Retinal pigment epithelial cell (primary cell): ENCODE results near the gene SYNE3.

ENCODE experiments used
- DNase-seq: peaks from one replicate; pipeline ENCODE4 v3.0.0-alpha.2; 2010; ENCODE audit warnings: low read depth
- H3K4me3 ChIP-seq: 2 replicates; pipeline ENCODE4 v1.5.1; 2011; ENCODE audit warnings: mild to moderate bottlenecking, low read length, control low read depth, moderate library complexity
- CTCF ChIP-seq: conservative IDR thresholded peaks from 2 replicates; pipeline ENCODE4 v1.5.1; 2011; ENCODE audit warnings: low read depth, low read length, control low read depth, inconsistent platforms

SYNE3 gene

DNA sequence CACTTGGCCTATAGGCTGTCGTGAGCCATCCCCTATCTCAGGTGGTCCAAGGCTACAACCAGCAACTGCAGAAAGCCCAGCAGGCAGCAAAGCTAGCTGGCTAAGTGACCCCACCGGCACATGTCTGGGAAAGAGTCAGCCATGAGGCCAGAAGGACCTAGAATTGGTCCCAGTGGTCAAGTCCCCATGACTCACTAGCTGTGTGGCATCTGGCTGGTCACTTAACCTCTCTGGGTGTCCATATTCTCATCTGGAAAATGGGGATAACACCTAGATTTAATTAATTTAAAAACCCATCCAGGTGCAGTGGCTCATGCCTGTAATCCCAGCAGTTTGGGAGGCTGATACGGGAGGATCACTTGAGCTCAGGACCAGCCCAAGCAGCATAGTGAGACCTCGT lies 37.6 kb downstream of the SYNE3 start:
- no peak for TF ChIP-seq CTCF
- no peak for DNase-seq
- H3K4me3 ChIP-seq, result no peak overlapping the region

GRCh38 chr14:95478309-95478708 lies 38.1 kb downstream of the SYNE3 start:
- DNase-seq, result no peak
- no peak overlapping the region for H3K4me3 ChIP-seq
- TF ChIP-seq CTCF, result no peak

GRCh38 chr14:95477411-95478269 lies 38.8 kb downstream of the SYNE3 start:
- no peak for DNase-seq
- no peak overlapping the region for H3K4me3 ChIP-seq
- TF ChIP-seq CTCF, result no peak

- no peak for TF ChIP-seq CTCF
- DNase-seq, result no peak
- no peak overlapping the region for H3K4me3 ChIP-seq
These were observed 39.7 kb downstream of the SYNE3 start for GRCh38 chr14:95476747-95477146.

DNA sequence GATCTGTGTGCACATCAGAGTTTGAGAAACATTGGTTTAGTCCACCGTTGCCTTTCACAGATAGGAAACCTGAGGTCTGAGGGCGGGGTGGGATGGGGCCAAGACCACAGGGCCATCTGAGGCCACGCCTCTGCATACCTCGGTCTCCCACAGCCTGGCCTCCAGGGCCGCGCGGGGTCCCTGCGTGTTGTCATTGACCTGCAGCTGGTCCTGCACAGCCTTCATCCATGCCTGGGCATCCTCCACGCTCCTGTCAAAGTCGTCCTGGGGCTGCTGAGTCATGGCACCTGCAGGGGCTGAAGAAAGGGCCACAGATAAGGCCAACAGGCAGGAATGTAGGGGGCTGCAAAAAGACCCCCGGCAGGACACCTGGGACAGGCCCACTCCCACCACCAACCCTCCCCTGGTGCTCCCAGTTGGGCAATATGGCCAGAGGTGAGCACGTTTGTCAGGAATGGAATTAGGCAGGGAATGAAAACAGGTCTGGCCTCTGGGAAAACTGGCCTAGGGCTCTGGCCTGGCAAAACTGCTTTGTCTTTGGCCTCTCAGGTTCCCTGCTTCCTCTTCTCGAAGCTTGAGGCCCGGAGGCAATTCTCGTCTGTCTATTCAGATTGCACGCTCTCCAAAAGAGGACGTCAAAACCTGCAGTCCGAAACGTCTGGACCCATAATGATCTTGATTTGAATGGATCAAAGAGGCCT lies 40.8 kb downstream of the SYNE3 start:
- no peak for DNase-seq
- H3K4me3 ChIP-seq, result no peak overlapping the region
- no peak for TF ChIP-seq CTCF

GRCh38 chr14:95474941-95475340 lies 41.5 kb downstream of the SYNE3 start:
- DNase-seq, result no peak
- no peak overlapping the region for H3K4me3 ChIP-seq
- TF ChIP-seq CTCF, result no peak

DNA sequence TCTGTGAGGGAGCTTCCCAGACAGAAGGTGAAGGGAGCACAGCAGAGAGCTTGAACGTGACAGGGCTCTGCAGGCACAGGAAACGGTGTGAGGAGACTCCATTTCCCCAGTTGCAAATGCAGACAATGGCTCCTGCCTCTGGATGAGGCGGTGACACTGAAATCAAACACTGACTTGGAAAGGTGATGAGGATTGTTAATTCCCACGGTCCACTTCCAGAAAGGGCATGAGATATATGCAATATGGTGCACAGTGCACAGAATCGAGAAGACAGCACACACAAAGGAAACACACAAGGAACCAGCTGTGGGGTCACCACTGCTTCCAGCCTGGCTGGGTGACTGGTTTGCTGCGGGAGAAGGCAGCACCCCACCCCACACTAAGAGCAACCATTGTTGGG lies 42.0 kb downstream of the SYNE3 start:
- no peak for DNase-seq
- no peak overlapping the region for H3K4me3 ChIP-seq
- TF ChIP-seq CTCF, result no peak
